GM10266 (cell line): Measurements from ENCODE around the gene SCLY.
"Not testable (repeated sequence)": the region's sequence is repeated elsewhere in the genome, so short reads cannot be mapped to it uniquely, and the experiment has no call there.

Source experiments
- DNase-seq: peaks from one replicate; pipeline ENCODE4 v3.0.0; 2012; ENCODE audit errors: extremely low spot score
- TF ChIP-seq, protein P1 (sequence below): IDR thresholded peaks from 2 replicates; pipeline ENCODE4 v1.5.1; 2012; ENCODE audit warnings: mild to moderate bottlenecking, low read depth; ENCODE audit not compliant: control insufficient read depth, insufficient read depth; ENCODE audit errors: missing control alignments

SCLY gene

DNA sequence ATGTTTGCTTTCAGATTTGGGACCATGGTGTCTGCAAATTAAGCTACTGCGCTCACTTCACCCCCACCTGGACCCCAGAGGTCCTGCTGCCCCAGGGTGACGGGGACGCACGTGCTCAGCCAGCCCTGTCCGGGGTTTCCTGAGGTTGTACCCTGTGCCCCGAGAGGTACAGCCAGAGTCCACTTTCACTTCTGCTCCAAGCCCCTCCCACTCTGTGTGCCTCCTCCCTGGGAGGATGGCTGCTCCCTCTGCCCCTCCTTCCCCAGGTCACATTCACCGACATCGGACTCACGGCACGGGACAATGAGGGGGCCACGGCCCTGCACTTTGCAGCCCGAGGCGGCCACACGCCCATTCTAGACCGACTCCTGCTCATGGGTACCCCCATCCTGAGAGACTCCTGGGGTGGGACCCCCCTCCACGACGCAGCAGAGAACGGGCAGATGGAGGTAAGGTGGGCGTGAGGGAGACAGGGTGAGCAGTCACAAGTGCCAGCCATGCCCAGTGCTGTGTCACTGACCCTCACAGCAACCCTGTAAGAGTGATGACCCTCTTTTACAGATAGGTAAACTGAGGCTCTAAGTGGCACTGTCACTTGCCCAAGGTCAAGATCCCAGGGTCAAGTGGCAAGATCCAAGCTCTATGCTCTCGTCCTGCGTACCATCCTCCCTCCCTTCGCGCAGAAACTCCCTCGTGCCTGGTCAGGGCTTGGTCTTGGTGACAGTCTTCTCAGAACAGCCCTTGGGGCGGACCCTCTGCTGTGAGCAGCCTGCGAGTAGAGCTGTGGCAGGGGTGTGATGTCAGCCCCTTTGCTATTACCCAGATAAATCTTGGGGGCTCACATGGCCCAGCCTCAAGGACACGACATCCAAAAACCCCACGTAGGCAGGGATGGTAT is 47.0 kb downstream of the SCLY start:
- peak; percentile 79 for DNase-seq

GRCh38 chr2:238108423-238109183 is 47.8 kb downstream of the SCLY start:
- peak; percentile 60 for DNase-seq
- TF ChIP-seq, protein P1, sequence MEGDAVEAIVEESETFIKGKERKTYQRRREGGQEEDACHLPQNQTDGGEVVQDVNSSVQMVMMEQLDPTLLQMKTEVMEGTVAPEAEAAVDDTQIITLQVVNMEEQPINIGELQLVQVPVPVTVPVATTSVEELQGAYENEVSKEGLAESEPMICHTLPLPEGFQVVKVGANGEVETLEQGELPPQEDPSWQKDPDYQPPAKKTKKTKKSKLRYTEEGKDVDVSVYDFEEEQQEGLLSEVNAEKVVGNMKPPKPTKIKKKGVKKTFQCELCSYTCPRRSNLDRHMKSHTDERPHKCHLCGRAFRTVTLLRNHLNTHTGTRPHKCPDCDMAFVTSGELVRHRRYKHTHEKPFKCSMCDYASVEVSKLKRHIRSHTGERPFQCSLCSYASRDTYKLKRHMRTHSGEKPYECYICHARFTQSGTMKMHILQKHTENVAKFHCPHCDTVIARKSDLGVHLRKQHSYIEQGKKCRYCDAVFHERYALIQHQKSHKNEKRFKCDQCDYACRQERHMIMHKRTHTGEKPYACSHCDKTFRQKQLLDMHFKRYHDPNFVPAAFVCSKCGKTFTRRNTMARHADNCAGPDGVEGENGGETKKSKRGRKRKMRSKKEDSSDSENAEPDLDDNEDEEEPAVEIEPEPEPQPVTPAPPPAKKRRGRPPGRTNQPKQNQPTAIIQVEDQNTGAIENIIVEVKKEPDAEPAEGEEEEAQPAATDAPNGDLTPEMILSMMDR = no peak

More for the DNA sequence above, 47.0 kb downstream of the SCLY start:
- TF ChIP-seq, protein P1 = no peak

- DNase-seq = no peak
- TF ChIP-seq, protein P1 = no peak
Observed at GRCh38 chr2:238113611-238114010, 52.8 kb downstream of the SCLY start.

DNA sequence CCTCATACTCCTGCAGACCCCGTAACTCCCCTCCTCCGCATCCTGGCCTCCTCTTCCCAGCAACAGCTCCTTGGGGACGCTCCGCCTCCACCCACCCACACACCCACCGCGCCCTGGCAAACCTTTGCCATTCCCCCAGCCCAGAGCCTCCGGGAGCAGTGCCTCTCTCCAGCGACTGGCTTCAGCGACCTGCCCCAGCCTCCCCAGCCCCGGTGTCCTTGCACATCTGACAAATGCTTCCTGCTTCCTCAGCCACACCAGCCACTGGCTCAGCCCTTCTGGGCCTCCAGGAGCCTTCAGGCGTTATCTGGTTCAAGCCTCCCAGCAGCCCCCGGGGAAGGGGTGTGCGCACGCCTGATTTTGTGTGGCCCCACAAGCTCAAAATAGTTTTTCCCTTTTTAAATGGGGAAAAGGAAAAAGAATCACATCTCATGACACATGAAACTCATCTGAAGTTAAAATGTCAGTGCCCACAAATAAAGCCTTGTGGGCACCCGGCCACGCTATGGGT is 53.6 kb downstream of the SCLY start:
- no peak for DNase-seq
- TF ChIP-seq, protein P1 = no peak

GRCh38 chr2:238114851-238115660 is 54.3 kb downstream of the SCLY start:
- TF ChIP-seq, protein P1 = no peak
- no peak for DNase-seq

- DNase-seq = not testable (repeated sequence)
Observed at GRCh38 chr2:238115709-238116108, 54.9 kb downstream of the SCLY start.
